Measurements from ENCODE around the gene VPS72. TPM values are rescaled to one million over a fixed set of nuclear protein-coding genes. Genes with fewer than 3 reads are reported as not detected.

The VPS72 gene
- total RNA-seq, 1 donor from 2014 or later = 77.5 TPM

GRCh38 chr1:151158751-151159251, 31.2 kb downstream of the VPS72 start:
- no peak for TF ChIP-seq CTCF (IDR thresholded peaks at IDR 0.05)

GRCh38 chr1:151158326-151158725, 31.7 kb downstream of the VPS72 start:
- no peak overlapping the region for H3K4me3 Mint-ChIP-seq (ENCODE audit: unreplicated experiment)
- peaks cover 22% of the 10 kb centered on the region for H3K36me3 Mint-ChIP-seq (ENCODE audit: unreplicated experiment)
- no peak overlapping the region for H3K27ac Mint-ChIP-seq (ENCODE audit: unreplicated experiment)
- DNase-seq (ENCODE audit: extremely low spot score, unreplicated experiment) = no peak
- no peak for TF ChIP-seq CTCF (IDR thresholded peaks at IDR 0.05)
- H3K9me3 Mint-ChIP-seq (ENCODE audit: unreplicated experiment) = no peaks in the 10 kb centered on the region
- H3K27me3 Mint-ChIP-seq (ENCODE audit: unreplicated experiment) = no peaks in the 10 kb centered on the region
- H3K4me1 Mint-ChIP-seq (ENCODE audit: unreplicated experiment) = peaks cover 2% of the 10 kb centered on the region

More at GRCh38 chr1:151158751-151159251, 31.2 kb downstream of the VPS72 start:
- H3K27ac Mint-ChIP-seq (ENCODE audit: unreplicated experiment) = no peak overlapping the region
- no peaks in the 10 kb centered on the region for H3K27me3 Mint-ChIP-seq (ENCODE audit: unreplicated experiment)
- H3K4me1 Mint-ChIP-seq (ENCODE audit: unreplicated experiment) = peaks cover 2% of the 10 kb centered on the region
- H3K4me3 Mint-ChIP-seq (ENCODE audit: unreplicated experiment) = no peak overlapping the region
- H3K36me3 Mint-ChIP-seq (ENCODE audit: unreplicated experiment) = peaks cover 22% of the 10 kb centered on the region
- no peak for DNase-seq (ENCODE audit: extremely low spot score, unreplicated experiment)
- H3K9me3 Mint-ChIP-seq (ENCODE audit: unreplicated experiment) = no peaks in the 10 kb centered on the region

- DNase-seq (ENCODE audit: extremely low spot score, unreplicated experiment) = no peak
- Mint-ChIP-seq H3K4me3 (ENCODE audit: unreplicated experiment) (no peak overlapping the region), H3K27ac (ENCODE audit: unreplicated experiment) (no peak overlapping the region), H3K27me3 (ENCODE audit: unreplicated experiment) (no peaks in the 10 kb centered on the region), H3K4me1 (ENCODE audit: unreplicated experiment) (no peaks in the 10 kb centered on the region), H3K36me3 (ENCODE audit: unreplicated experiment) (peaks cover 22% of the 10 kb centered on the region), H3K9me3 (ENCODE audit: unreplicated experiment) (no peaks in the 10 kb centered on the region)
- TF ChIP-seq CTCF (IDR thresholded peaks at IDR 0.05) = no peak
Observed at GRCh38 chr1:151157067-151157531, 32.9 kb downstream of the VPS72 start.

GRCh38 chr1:151156515-151156819, 33.5 kb downstream of the VPS72 start, which contains the start of gene TNFAIP8L2:
Gene TNFAIP8L2 (plus strand): TSS chr1:151156649. CDS start chr1:151158698, 2,049 bp downstream.
- H3K4me3 Mint-ChIP-seq (ENCODE audit: unreplicated experiment) = no peak within 1 kb of the TSS
- no peak for TF ChIP-seq CTCF (IDR thresholded peaks at IDR 0.05)
- H3K36me3 Mint-ChIP-seq (ENCODE audit: unreplicated experiment) = peaks cover 19% of the 10 kb centered on the region
- no peaks in the 10 kb centered on the region for H3K4me1 Mint-ChIP-seq (ENCODE audit: unreplicated experiment)
- H3K27ac Mint-ChIP-seq (ENCODE audit: unreplicated experiment) = no peak within 1 kb of the TSS
- no peak for DNase-seq (ENCODE audit: extremely low spot score, unreplicated experiment)
- H3K9me3 Mint-ChIP-seq (ENCODE audit: unreplicated experiment) = no peaks in the 10 kb centered on the region
- no peaks in the 10 kb centered on the region for H3K27me3 Mint-ChIP-seq (ENCODE audit: unreplicated experiment)

GRCh38 chr1:151147665-151148064, 42.3 kb downstream of the VPS72 start:
- DNase-seq (ENCODE audit: extremely low spot score, unreplicated experiment) = no peak

More at GRCh38 chr1:151147665-151148064, 42.3 kb downstream of the VPS72 start:
- no peak overlapping the region for H3K4me3 Mint-ChIP-seq (ENCODE audit: unreplicated experiment)
- H3K27ac Mint-ChIP-seq (ENCODE audit: unreplicated experiment) = peak overlapping the region; percentile 94
- peaks cover 35% of the 10 kb centered on the region for H3K4me1 Mint-ChIP-seq (ENCODE audit: unreplicated experiment)
- H3K36me3 Mint-ChIP-seq (ENCODE audit: unreplicated experiment) = peaks cover 3% of the 10 kb centered on the region
- H3K9me3 Mint-ChIP-seq (ENCODE audit: unreplicated experiment) = no peaks in the 10 kb centered on the region
- no peaks in the 10 kb centered on the region for H3K27me3 Mint-ChIP-seq (ENCODE audit: unreplicated experiment)
- no peak for TF ChIP-seq CTCF (IDR thresholded peaks at IDR 0.05)
